ENCODE results near the gene SLC9A9. TPM values are rescaled to one million over a fixed set of nuclear protein-coding genes. Genes with fewer than 3 reads are reported as not detected.

SLC9A9 gene
- total and polyA plus RNA-seq, 4 donors = 3.3 to 15.0 (median 6.1) TPM

DNA sequence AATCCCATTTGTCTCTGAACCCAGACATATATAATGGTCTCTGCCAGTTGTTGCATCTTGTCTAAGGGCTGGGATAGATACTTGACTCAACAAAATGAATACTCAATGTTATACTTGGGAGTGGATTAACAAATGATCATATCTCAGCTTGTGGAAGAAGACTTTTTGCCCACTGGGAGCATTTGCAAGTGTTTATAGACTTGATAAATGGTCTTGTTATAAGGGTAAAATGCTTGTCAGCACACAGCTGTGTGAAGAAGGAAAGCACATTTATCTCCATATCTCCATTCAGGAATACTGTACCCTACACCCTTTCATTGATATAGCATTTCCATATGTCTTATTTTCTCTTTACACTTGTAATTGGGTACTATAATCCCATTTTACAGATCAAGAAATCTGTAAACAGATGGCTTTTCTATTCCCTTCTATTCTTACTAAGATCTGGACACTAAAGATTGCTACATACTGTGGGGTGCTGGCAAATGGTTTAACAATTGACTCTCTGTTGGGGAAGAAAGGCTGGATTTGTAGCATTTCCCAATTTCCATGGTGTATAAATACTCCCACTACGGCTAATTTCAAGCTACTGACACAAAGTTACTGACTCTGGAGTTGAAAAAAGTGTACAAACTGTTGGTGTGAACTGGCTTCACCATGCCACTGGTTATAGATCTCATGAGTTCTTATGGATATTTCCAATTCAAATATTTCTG is 574.1 kb downstream of the SLC9A9 start:
- TF ChIP-seq NR2F2 (IDR thresholded peaks at IDR 0.05) = no peak
- TF ChIP-seq GABPA (IDR thresholded peaks at IDR 0.05 in 1 of 2, conservative IDR thresholded peaks at IDR 0.05 in 1 of 2) = no peak
- TF ChIP-seq, protein P1, sequence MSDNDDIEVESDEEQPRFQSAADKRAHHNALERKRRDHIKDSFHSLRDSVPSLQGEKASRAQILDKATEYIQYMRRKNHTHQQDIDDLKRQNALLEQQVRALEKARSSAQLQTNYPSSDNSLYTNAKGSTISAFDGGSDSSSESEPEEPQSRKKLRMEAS (IDR thresholded peaks at IDR 0.05) = no peak
- TF ChIP-seq, protein P2, sequence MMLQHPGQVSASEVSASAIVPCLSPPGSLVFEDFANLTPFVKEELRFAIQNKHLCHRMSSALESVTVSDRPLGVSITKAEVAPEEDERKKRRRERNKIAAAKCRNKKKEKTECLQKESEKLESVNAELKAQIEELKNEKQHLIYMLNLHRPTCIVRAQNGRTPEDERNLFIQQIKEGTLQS (IDR thresholded peaks at IDR 0.05) = no peak
- no peak for TF ChIP-seq TAF1 (conservative IDR thresholded peaks at IDR 0.05)
- no peak for TF ChIP-seq YY1 (IDR thresholded peaks at IDR 0.05)
- no peak for TF ChIP-seq SP1 (IDR thresholded peaks at IDR 0.05)
- TF ChIP-seq HNF4G (IDR thresholded peaks at IDR 0.05) = no peak
- TF ChIP-seq JUND (IDR thresholded peaks at IDR 0.05) = no peak
- TF ChIP-seq HNF4A (conservative IDR thresholded peaks at IDR 0.05) = no peak
- TF ChIP-seq, protein P3, sequence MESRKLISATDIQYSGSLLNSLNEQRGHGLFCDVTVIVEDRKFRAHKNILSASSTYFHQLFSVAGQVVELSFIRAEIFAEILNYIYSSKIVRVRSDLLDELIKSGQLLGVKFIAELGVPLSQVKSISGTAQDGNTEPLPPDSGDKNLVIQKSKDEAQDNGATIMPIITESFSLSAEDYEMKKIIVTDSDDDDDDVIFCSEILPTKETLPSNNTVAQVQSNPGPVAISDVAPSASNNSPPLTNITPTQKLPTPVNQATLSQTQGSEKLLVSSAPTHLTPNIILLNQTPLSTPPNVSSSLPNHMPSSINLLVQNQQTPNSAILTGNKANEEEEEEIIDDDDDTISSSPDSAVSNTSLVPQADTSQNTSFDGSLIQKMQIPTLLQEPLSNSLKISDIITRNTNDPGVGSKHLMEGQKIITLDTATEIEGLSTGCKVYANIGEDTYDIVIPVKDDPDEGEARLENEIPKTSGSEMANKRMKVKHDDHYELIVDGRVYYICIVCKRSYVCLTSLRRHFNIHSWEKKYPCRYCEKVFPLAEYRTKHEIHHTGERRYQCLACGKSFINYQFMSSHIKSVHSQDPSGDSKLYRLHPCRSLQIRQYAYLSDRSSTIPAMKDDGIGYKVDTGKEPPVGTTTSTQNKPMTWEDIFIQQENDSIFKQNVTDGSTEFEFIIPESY (IDR thresholded peaks at IDR 0.05) = no peak
- TF ChIP-seq, protein P4, sequence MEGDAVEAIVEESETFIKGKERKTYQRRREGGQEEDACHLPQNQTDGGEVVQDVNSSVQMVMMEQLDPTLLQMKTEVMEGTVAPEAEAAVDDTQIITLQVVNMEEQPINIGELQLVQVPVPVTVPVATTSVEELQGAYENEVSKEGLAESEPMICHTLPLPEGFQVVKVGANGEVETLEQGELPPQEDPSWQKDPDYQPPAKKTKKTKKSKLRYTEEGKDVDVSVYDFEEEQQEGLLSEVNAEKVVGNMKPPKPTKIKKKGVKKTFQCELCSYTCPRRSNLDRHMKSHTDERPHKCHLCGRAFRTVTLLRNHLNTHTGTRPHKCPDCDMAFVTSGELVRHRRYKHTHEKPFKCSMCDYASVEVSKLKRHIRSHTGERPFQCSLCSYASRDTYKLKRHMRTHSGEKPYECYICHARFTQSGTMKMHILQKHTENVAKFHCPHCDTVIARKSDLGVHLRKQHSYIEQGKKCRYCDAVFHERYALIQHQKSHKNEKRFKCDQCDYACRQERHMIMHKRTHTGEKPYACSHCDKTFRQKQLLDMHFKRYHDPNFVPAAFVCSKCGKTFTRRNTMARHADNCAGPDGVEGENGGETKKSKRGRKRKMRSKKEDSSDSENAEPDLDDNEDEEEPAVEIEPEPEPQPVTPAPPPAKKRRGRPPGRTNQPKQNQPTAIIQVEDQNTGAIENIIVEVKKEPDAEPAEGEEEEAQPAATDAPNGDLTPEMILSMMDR (IDR thresholded peaks at IDR 0.05; ENCODE audit: low read depth, low read length, missing input control) = no peak
- TF ChIP-seq, protein P5, sequence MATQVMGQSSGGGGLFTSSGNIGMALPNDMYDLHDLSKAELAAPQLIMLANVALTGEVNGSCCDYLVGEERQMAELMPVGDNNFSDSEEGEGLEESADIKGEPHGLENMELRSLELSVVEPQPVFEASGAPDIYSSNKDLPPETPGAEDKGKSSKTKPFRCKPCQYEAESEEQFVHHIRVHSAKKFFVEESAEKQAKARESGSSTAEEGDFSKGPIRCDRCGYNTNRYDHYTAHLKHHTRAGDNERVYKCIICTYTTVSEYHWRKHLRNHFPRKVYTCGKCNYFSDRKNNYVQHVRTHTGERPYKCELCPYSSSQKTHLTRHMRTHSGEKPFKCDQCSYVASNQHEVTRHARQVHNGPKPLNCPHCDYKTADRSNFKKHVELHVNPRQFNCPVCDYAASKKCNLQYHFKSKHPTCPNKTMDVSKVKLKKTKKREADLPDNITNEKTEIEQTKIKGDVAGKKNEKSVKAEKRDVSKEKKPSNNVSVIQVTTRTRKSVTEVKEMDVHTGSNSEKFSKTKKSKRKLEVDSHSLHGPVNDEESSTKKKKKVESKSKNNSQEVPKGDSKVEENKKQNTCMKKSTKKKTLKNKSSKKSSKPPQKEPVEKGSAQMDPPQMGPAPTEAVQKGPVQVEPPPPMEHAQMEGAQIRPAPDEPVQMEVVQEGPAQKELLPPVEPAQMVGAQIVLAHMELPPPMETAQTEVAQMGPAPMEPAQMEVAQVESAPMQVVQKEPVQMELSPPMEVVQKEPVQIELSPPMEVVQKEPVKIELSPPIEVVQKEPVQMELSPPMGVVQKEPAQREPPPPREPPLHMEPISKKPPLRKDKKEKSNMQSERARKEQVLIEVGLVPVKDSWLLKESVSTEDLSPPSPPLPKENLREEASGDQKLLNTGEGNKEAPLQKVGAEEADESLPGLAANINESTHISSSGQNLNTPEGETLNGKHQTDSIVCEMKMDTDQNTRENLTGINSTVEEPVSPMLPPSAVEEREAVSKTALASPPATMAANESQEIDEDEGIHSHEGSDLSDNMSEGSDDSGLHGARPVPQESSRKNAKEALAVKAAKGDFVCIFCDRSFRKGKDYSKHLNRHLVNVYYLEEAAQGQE (IDR thresholded peaks at IDR 0.05) = no peak
- TF ChIP-seq RXRA (IDR thresholded peaks at IDR 0.05) = no peak
- no peak for TF ChIP-seq EGR1 (IDR thresholded peaks at IDR 0.05; ENCODE audit: low read depth in 2 of 2)
- TF ChIP-seq RAD21 (IDR thresholded peaks at IDR 0.05) = no peak
- WGBS = 86% methylated on average over 1 of the region's 1 CpG
- H3K27me3 ChIP-seq (ENCODE audit: control insufficient read depth in 4 of 4, insufficient read depth in 4 of 4, low read length in 3 of 4) = no peaks in the 10 kb centered on the region

More for the DNA sequence above, 574.1 kb downstream of the SLC9A9 start:
- Histone ChIP-seq H3K4me1 (ENCODE audit: control insufficient read depth in 4 of 4, insufficient read depth in 4 of 4, low read length in 3 of 4) (no peaks in the 10 kb centered on the region), H3K9me3 (ENCODE audit: control insufficient read depth in 4 of 4, low read length in 3 of 4) (no peaks in the 10 kb centered on the region), H3K27ac (ENCODE audit: low read depth in 1 of 2, low read length in 2 of 2) (no peak overlapping the region), H3K9ac (ENCODE audit: low read depth in 1 of 2, low read length in 2 of 2) (no peak overlapping the region), H3K36me3 (ENCODE audit: control insufficient read depth in 4 of 4, insufficient read depth in 3 of 4, low read depth in 1 of 4, low read length in 3 of 4) (no peaks in the 10 kb centered on the region), H3K4me3 (ENCODE audit: low read depth in 1 of 3, low read length in 3 of 3) (no peak overlapping the region)
- no peak for DNase-seq (ENCODE audit: low spot score)
